ENCODE results near the gene KLHL25. TPM values are rescaled to one million over a fixed set of nuclear protein-coding genes. Genes with fewer than 3 reads are reported as not detected.

Gene KLHL25
- total and polyA plus RNA-seq, 2 of the 13 experiments (the other 11 are each of a cell fraction or from before 2014, with no cell fraction given) = 3.7 to 8.2 TPM

DNA sequence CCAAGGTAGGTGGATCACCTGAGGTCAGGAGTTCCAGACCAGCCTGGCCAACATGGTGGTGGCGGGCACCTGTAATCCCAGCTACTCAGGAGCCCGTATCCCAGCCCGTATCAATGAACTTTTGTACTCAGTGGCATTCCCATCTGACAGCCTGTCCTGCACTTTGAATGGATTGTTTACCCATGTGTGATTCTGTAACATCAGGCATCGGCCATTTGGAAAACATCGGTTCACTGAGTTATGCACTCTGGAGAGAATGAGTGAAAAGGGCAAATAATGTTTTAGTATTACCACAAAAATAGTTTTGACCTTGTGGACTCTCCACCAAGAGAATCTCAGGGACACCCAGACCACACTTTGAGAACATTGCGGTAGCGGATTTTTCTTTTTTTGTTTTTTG lies 13.6 kb downstream of the KLHL25 start (continued):
- TF ChIP-seq, protein P1, sequence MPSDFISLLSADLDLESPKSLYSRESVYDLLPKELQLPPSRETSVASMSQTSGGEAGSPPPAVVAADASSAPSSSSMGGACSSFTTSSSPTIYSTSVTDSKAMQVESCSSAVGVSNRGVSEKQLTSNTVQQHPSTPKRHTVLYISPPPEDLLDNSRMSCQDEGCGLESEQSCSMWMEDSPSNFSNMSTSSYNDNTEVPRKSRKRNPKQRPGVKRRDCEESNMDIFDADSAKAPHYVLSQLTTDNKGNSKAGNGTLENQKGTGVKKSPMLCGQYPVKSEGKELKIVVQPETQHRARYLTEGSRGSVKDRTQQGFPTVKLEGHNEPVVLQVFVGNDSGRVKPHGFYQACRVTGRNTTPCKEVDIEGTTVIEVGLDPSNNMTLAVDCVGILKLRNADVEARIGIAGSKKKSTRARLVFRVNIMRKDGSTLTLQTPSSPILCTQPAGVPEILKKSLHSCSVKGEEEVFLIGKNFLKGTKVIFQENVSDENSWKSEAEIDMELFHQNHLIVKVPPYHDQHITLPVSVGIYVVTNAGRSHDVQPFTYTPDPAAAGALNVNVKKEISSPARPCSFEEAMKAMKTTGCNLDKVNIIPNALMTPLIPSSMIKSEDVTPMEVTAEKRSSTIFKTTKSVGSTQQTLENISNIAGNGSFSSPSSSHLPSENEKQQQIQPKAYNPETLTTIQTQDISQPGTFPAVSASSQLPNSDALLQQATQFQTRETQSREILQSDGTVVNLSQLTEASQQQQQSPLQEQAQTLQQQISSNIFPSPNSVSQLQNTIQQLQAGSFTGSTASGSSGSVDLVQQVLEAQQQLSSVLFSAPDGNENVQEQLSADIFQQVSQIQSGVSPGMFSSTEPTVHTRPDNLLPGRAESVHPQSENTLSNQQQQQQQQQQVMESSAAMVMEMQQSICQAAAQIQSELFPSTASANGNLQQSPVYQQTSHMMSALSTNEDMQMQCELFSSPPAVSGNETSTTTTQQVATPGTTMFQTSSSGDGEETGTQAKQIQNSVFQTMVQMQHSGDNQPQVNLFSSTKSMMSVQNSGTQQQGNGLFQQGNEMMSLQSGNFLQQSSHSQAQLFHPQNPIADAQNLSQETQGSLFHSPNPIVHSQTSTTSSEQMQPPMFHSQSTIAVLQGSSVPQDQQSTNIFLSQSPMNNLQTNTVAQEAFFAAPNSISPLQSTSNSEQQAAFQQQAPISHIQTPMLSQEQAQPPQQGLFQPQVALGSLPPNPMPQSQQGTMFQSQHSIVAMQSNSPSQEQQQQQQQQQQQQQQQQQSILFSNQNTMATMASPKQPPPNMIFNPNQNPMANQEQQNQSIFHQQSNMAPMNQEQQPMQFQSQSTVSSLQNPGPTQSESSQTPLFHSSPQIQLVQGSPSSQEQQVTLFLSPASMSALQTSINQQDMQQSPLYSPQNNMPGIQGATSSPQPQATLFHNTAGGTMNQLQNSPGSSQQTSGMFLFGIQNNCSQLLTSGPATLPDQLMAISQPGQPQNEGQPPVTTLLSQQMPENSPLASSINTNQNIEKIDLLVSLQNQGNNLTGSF (CRISPR knock-in tag; IDR thresholded peaks at IDR 0.05) = no peak
- TF ChIP-seq ZNF878 (CRISPR knock-in tag; IDR thresholded peaks at IDR 0.05) = no peak
- no peak for TF ChIP-seq PRPF4 (IDR thresholded peaks at IDR 0.05; ENCODE audit: low read depth, low read length, poor library complexity, severe bottlenecking)
- no peak for TF ChIP-seq ISX (CRISPR knock-in tag; conservative IDR thresholded peaks at IDR 0.05)
- TF ChIP-seq CREBL2 (CRISPR knock-in tag; IDR thresholded peaks at IDR 0.05; ENCODE audit: borderline replicate concordance) = no peak
- TF ChIP-seq HOXA3 (CRISPR knock-in tag; IDR thresholded peaks at IDR 0.05) = peak; percentile 76
- TF ChIP-seq REPIN1 (CRISPR knock-in tag; IDR thresholded peaks at IDR 0.05; ENCODE audit: borderline replicate concordance, low read depth) = no peak; the same call in 1 of the 2 replicates
- TF ChIP-seq, protein P2, sequence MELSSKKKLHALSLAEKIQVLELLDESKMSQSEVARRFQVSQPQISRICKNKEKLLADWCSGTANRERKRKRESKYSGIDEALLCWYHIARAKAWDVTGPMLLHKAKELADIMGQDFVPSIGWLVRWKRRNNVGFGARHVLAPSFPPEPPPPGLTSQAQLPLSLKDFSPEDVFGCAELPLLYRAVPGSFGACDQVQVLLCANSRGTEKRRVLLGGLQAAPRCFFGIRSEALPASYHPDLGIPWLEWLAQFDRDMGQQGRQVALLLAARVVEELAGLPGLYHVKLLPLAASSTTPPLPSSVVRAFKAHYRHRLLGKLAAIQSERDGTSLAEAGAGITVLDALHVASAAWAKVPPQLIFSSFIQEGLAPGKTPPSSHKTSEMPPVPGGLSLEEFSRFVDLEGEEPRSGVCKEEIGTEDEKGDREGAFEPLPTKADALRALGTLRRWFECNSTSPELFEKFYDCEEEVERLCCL (CRISPR knock-in tag; IDR thresholded peaks at IDR 0.05; ENCODE audit: borderline replicate concordance) = no peak
- no peak for TF ChIP-seq ATF1 (CRISPR knock-in tag; IDR thresholded peaks at IDR 0.05)
- no peak for TF ChIP-seq RNF2 (conservative IDR thresholded peaks at IDR 0.05; ENCODE audit: low read depth)
- TF ChIP-seq SRSF9 (IDR thresholded peaks at IDR 0.05; ENCODE audit: borderline replicate concordance, insufficient read depth, low read depth, low read length, poor library complexity, severe bottlenecking) = no peak
- no peak for TF ChIP-seq ARHGAP35 (CRISPR knock-in tag; IDR thresholded peaks at IDR 0.05; ENCODE audit: borderline replicate concordance)
- peak; percentile 50; the same call in 1 of the 2 replicates for TF ChIP-seq SPEN (CRISPR knock-in tag; IDR thresholded peaks at IDR 0.05; ENCODE audit: low read depth)
- no peak for TF ChIP-seq ZNF552 (CRISPR knock-in tag; IDR thresholded peaks at IDR 0.05; ENCODE audit: borderline replicate concordance)
- no peak for TF ChIP-seq ZNF549 (CRISPR knock-in tag; IDR thresholded peaks at IDR 0.05)
- TF ChIP-seq MAFG (CRISPR knock-in tag; IDR thresholded peaks at IDR 0.05) = no peak
- TF ChIP-seq NCOA2 (CRISPR knock-in tag; IDR thresholded peaks at IDR 0.05) = peak; percentile 71
- peak; percentile 31; the same call in 1 of the 2 replicates for TF ChIP-seq ZNF232 (CRISPR knock-in tag; IDR thresholded peaks at IDR 0.05; ENCODE audit: borderline replicate concordance)
- TF ChIP-seq GZF1 (CRISPR knock-in tag; IDR thresholded peaks at IDR 0.05) = no peak
- no peak for TF ChIP-seq ELF1 (CRISPR knock-in tag; IDR thresholded peaks at IDR 0.05)
- TF ChIP-seq ZNF546 (CRISPR knock-in tag; conservative IDR thresholded peaks at IDR 0.05) = no peak
- no peak for TF ChIP-seq ZNF572 (CRISPR knock-in tag; IDR thresholded peaks at IDR 0.05)
- TF ChIP-seq, protein P3, sequence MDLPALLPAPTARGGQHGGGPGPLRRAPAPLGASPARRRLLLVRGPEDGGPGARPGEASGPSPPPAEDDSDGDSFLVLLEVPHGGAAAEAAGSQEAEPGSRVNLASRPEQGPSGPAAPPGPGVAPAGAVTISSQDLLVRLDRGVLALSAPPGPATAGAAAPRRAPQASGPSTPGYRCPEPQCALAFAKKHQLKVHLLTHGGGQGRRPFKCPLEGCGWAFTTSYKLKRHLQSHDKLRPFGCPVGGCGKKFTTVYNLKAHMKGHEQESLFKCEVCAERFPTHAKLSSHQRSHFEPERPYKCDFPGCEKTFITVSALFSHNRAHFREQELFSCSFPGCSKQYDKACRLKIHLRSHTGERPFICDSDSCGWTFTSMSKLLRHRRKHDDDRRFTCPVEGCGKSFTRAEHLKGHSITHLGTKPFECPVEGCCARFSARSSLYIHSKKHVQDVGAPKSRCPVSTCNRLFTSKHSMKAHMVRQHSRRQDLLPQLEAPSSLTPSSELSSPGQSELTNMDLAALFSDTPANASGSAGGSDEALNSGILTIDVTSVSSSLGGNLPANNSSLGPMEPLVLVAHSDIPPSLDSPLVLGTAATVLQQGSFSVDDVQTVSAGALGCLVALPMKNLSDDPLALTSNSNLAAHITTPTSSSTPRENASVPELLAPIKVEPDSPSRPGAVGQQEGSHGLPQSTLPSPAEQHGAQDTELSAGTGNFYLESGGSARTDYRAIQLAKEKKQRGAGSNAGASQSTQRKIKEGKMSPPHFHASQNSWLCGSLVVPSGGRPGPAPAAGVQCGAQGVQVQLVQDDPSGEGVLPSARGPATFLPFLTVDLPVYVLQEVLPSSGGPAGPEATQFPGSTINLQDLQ (CRISPR knock-in tag; IDR thresholded peaks at IDR 0.05) = no peak

All from HepG2 (cell line).